Stimulated activated memory B cell treated with anti-CD40 and anti-IgM and Interleukin-4, amounts not matched to agents 10 μg/mL and 1 μg/mL and 100 μg/mL, for 72 hours (primary cell): Measurements from ENCODE around the gene PDE3A.

ENCODE experiments used
- ATAC-seq: fragments of 150-1000 bp; cut with Tn5 transposase; 2 replicates; pipeline ENCODE4 v1.10.0; 2021
- H3K27ac Mint-ChIP-seq: one replicate; pipeline ENCODE4 v1.8.0; 2022; ENCODE audit warnings: mild to moderate bottlenecking, mixed read lengths
- H3K27me3 Mint-ChIP-seq: one replicate; pipeline ENCODE4 v1.8.0; 2022; ENCODE audit warnings: mixed read lengths
- H3K36me3 Mint-ChIP-seq: one replicate; pipeline ENCODE4 v1.8.0; 2022; ENCODE audit warnings: mixed read lengths
- H3K4me1 Mint-ChIP-seq: one replicate; pipeline ENCODE4 v1.8.0; 2022; ENCODE audit warnings: mixed read lengths
- H3K4me3 Mint-ChIP-seq: one replicate; pipeline ENCODE4 v1.8.0; 2022; ENCODE audit warnings: mild to moderate bottlenecking, moderate library complexity, mixed read lengths
- H3K9me3 Mint-ChIP-seq: one replicate; pipeline ENCODE4 v1.8.0; 2022; ENCODE audit warnings: mixed read lengths

Gene PDE3A

DNA sequence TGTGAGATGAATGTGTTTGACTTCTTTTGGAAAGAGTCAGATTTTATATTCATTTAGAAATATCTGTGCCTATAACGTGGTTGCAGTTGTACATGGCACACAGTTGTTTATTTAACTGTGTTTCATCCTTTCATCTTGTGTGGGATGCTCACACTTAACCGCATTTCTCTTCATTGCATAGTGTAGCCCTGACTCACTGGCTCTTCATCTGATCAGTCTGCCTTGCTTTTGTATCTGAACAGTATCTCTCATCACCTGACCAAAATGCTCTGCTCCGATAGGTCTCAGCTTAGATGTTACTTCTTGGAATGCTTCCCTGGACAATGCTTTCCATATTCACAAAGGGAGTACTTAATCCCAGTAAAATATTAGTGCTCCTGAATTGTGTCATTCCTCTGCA is 83.4 kb downstream of the PDE3A start:
- Mint-ChIP-seq H3K4me3 (no peak overlapping the region), H3K27ac (no peak overlapping the region), H3K4me1 (no peaks in the 10 kb centered on the region), H3K9me3 (peaks cover 3% of the 10 kb centered on the region), H3K27me3 (no peaks in the 10 kb centered on the region), H3K36me3 (no peaks in the 10 kb centered on the region)
- no peak for ATAC-seq

DNA sequence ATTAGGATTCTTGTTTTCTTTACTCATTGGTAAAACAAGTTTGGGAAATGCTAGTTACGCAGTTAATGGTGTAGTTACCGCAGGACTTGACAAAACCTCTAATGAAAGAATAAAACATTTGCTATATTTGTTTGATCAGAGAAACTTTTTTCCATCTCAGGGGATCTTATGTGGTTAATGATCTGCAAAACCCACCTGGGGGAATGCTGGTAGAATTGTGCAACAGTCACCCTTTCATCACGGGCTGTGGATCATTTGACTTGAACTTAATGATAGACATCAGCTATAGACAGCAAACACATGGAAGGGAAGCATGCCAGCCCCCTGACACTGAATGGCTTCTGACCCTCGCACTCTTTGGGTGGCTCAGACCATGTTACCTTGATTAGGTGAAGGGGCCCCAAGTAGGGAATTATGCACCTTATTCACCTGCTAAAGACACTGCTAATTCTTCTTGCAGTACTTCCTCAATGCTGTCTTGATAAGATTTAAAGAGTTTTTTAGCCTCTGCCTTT is 84.2 kb downstream of the PDE3A start:
- Mint-ChIP-seq H3K36me3 (no peaks in the 10 kb centered on the region), H3K4me1 (no peaks in the 10 kb centered on the region), H3K4me3 (no peak overlapping the region), H3K27ac (no peak overlapping the region), H3K9me3 (peaks cover 3% of the 10 kb centered on the region), H3K27me3 (no peaks in the 10 kb centered on the region)
- no peak for ATAC-seq

DNA sequence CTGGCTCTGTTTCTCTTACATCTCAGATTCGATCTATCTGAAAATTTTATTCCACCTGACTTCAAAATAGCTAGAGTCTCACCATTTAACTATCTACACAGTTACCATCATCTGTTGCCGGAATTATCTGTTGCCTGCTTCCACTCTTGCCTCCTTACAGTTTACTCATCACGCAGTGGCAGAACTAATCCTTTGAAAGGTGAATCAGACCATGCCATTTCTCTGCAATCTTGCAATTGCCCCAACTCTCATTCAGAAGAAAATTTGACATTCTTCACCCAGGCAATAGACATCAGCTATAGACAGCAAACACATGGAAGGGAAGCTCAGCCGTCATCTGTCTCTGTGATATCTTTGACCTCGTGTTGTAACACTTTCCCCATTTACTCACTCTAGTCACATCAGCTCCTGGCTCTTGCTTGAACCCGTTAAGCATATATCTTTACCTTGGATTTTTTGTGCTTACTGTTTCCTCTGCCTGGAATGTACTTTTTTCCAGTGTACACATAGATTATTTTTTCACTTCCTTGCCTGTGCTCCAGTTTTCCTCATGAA is 85.5 kb downstream of the PDE3A start:
- H3K4me3 Mint-ChIP-seq: no peak overlapping the region
- ATAC-seq: no peak
- no peaks in the 10 kb centered on the region for H3K4me1 Mint-ChIP-seq
- no peaks in the 10 kb centered on the region for H3K9me3 Mint-ChIP-seq
- no peaks in the 10 kb centered on the region for H3K36me3 Mint-ChIP-seq
- no peaks in the 10 kb centered on the region for H3K27me3 Mint-ChIP-seq
- no peak overlapping the region for H3K27ac Mint-ChIP-seq

DNA sequence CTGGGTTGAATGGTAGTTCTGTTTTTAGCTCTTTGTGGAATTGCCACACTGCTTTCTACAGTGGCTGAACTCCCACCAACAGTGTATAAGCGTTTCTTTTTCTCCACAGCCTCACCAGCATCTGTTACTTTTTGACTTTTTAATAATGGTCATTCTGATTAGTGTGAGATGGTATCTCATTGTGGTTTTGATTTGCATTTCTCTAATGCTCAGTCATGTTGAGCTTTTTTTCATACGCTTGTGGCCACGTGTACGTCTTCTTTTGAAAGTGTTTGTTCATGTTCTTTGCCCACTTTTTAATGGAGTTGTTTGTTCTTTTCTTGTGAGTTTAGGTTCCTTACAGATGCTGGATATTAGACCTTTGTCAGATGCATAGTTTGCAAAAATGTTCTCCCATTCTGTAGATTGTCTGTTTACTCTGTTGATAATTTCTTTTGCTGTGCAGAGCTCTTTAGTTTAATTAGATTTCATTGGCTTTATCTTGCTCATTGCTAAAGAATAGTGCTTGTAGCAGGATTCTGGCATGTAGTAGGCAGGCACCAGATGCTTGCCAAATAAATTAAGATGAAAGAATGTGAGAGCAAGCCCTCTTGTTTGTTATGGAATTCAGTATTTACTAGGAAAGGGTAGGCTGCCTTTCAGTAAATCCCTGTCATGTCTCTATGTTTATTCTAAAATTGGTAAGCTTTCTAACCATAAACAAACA is 86.8 kb downstream of the PDE3A start:
- Mint-ChIP-seq H3K36me3 (no peaks in the 10 kb centered on the region), H3K4me1 (no peaks in the 10 kb centered on the region), H3K27ac (no peak overlapping the region), H3K4me3 (no peak overlapping the region), H3K9me3 (no peaks in the 10 kb centered on the region), H3K27me3 (no peaks in the 10 kb centered on the region)
- ATAC-seq: no peak

DNA sequence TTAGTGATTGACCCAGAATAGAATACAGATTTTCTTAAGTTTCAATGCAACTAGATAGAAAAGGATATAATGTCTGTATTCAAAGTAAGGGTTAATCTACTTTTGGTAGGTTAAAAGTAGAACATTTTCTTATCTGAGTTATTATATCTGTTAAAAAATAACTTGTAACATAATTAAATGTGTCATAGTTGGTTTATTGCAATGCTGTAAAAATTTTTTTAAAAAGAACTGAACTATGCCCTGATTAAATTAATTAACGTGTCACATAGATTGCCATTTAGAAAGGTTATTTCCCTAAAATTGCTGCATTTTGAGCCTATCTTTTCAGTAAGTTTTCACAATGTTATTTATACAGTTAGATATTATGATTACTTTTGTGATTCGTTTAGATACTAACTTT is 89.2 kb downstream of the PDE3A start:
- no peak overlapping the region for H3K27ac Mint-ChIP-seq
- no peaks in the 10 kb centered on the region for H3K27me3 Mint-ChIP-seq
- H3K9me3 Mint-ChIP-seq: no peaks in the 10 kb centered on the region
- H3K4me3 Mint-ChIP-seq: no peak overlapping the region
- no peaks in the 10 kb centered on the region for H3K36me3 Mint-ChIP-seq
- ATAC-seq: no peak
- H3K4me1 Mint-ChIP-seq: no peaks in the 10 kb centered on the region

DNA sequence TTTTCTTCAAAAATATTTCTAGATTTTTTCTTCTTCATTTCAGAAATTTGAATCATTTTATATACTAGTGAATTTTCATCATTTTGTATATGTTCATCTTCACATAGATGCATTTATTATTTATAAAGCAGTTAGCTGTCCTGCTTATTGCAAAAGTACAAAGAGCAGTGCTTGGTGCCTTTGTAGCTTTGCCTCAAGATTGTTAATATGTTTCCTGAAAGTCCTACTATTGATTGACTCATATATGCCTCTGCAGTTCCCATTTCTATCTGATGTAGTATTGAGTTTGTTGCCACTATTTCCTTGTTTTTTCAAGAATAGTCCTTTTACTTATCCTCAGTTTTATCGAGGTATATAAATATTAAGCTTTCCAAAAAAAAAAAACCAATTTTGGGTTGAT is 89.7 kb downstream of the PDE3A start:
- H3K4me3 Mint-ChIP-seq: no peak overlapping the region
- H3K27me3 Mint-ChIP-seq: no peaks in the 10 kb centered on the region
- H3K36me3 Mint-ChIP-seq: no peaks in the 10 kb centered on the region
- H3K27ac Mint-ChIP-seq: no peak overlapping the region
- no peaks in the 10 kb centered on the region for H3K9me3 Mint-ChIP-seq
- no peak for ATAC-seq
- no peaks in the 10 kb centered on the region for H3K4me1 Mint-ChIP-seq

DNA sequence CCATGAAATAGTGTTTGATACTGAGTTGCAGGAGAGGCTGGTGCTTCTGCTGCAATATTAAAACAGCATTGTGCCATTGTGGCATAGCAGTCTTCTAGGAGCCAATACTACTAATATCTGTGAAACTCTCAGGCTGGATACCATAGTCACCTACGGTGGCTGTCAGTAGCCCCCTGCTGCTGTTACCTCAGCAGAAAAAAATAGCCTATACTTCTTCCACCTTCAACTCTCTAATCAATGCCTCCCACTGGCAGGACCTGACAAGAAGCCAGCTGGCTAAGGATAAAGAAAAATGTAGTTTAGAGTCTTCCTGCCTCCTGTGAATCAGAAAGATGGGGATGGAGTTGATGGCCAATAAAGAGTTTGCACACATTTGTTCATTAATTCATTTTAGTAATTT is 91.6 kb downstream of the PDE3A start:
- no peaks in the 10 kb centered on the region for H3K4me1 Mint-ChIP-seq
- ATAC-seq: no peak
- no peak overlapping the region for H3K27ac Mint-ChIP-seq
- H3K4me3 Mint-ChIP-seq: no peak overlapping the region
- no peaks in the 10 kb centered on the region for H3K36me3 Mint-ChIP-seq
- H3K9me3 Mint-ChIP-seq: no peaks in the 10 kb centered on the region
- no peaks in the 10 kb centered on the region for H3K27me3 Mint-ChIP-seq

DNA sequence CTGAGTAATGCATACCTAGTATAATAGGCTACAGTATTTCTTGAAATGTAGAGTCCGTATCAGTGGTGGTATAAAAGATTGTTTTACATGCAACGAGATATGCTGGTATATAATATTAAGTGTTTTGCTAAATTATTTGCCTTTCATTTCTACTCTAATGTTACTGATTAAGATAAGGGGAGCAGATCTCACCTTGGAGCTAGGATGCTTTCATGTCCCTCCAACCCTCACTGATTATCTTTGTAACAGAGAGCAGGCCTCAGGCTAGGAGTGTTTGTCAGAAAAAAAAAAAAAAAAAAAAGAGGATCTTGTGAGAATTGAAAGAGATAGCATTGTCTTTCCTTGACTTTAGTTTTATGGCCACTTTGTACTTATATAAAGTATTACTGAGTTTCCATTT is 92.6 kb downstream of the PDE3A start:
- H3K27ac Mint-ChIP-seq: no peak overlapping the region
- H3K4me3 Mint-ChIP-seq: no peak overlapping the region
- H3K36me3 Mint-ChIP-seq: no peaks in the 10 kb centered on the region
- no peak for ATAC-seq
- no peaks in the 10 kb centered on the region for H3K27me3 Mint-ChIP-seq
- H3K9me3 Mint-ChIP-seq: no peaks in the 10 kb centered on the region
- H3K4me1 Mint-ChIP-seq: no peaks in the 10 kb centered on the region

DNA sequence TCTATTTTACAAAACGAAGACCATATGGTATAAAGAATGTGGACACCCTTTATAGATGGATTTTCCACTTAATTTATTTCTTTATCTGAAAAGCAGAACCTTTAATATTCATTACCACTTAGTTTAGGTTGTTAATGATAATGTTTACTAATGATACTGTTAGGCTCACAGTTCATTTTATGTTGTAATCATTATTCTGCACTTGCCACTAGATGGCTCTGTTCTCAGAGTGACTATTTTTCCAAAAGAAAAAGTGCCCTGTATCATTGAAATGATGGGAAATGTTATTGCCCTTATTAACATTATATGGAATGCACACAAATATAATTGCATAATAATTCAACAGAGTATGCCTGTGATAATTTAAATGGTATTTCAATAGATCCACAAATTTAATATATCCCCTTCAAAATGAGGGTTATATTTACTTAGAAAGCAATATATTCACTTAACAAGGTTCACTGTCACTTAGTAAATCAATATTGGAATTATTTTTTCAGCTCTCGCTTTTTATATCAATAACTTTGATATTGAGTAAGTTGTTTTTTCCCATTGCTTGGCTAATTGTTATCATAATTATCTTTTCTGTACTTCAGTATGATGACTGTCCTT is 95.7 kb downstream of the PDE3A start:
- Mint-ChIP-seq H3K36me3 (no peaks in the 10 kb centered on the region), H3K4me3 (no peak overlapping the region), H3K27me3 (no peaks in the 10 kb centered on the region), H3K27ac (no peak overlapping the region), H3K4me1 (no peaks in the 10 kb centered on the region), H3K9me3 (no peaks in the 10 kb centered on the region)
- no peak for ATAC-seq

DNA sequence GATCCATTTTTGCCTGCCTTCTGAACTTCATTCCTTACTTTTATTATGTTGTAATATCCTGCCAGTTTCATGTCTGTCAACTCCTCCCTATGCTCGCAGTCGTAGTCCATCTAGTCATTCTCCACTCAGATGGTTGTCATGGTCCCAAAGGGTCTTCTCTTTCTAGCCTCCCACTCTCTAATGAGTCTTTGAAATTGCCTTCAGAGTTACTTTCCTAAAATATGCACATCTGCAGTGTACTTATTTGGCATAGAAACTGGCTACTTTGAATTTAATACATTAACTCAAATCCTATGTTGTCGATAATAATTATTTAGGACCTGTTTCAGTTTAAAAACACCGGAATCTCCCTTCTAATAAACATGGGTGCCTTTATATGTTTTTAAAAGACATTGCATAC is 101.0 kb downstream of the PDE3A start:
- ATAC-seq: no peak
- Mint-ChIP-seq H3K9me3 (no peaks in the 10 kb centered on the region), H3K27ac (no peak overlapping the region), H3K27me3 (no peaks in the 10 kb centered on the region), H3K4me1 (no peaks in the 10 kb centered on the region), H3K4me3 (no peak overlapping the region), H3K36me3 (no peaks in the 10 kb centered on the region)

DNA sequence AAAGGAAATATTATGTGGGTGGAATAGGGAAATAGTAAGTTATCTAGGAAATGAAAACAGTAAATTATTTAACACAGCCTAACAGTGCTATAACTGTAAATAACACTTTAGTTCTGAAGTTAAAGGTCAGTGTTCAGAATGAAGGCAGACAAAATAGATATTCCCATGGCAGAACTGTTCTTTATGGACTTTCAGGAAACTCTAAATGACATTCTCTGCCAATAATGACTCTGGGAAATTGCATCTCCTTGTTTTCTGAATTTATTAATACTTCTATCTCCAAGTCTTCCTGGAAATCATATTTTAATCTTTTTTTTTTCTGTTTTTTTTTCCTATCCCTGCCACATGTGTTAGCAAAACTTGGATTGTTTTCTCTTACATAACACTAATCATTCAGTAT is 101.4 kb downstream of the PDE3A start:
- H3K27me3 Mint-ChIP-seq: no peaks in the 10 kb centered on the region
- no peaks in the 10 kb centered on the region for H3K4me1 Mint-ChIP-seq
- no peaks in the 10 kb centered on the region for H3K36me3 Mint-ChIP-seq
- no peaks in the 10 kb centered on the region for H3K9me3 Mint-ChIP-seq
- no peak overlapping the region for H3K27ac Mint-ChIP-seq
- no peak overlapping the region for H3K4me3 Mint-ChIP-seq
- ATAC-seq: no peak

DNA sequence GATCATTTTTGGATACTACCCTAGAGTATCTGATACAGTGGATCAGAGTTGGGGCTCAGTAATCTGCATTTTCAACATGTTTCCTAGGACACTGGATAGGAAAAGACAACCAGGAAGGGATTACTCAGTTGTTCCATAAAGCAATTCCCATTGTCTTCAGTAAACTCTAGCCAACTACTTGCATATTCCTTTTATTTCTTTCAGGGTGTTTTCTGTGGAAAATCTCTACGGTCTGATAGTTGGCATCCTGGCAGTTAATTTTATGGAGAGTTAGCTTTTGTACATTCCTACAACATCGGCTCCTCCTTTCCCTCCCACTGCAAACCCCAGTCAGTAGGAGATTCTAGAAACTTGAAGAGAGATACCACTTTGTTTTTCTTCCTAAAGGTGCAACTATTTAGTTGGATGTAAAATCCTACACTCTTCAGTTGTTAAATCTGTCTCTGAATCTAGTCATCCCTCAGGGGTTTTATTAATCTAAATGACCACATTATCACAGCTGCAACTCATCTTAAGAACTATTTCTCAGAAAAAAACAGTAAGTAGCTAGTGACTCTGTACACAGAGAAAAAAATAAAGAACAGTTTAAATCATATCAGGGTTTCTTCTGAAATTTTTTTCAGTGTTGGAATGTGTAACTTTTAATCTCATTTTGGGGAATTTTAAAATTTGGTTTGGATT is 103.9 kb downstream of the PDE3A start:
- Mint-ChIP-seq H3K27me3 (no peaks in the 10 kb centered on the region), H3K36me3 (no peaks in the 10 kb centered on the region), H3K4me1 (no peaks in the 10 kb centered on the region)

DNA sequence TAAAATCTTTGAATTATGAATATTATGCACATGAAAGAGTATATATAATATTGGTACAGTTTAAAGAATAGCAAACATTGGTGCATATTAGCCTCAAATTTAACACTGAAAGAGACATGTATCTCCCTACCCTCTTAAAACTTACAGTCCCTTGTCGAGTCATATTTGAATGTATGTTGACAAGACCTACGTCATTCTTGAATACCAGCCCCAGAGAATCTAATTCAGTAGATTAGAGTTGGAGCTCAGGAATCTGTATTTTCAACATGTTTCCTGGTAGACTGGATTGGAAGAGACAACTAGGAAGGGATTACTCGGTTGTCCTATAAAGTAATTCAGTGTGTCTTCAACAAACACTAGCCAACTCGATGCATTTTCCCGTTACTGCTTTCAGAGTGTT is 104.8 kb downstream of the PDE3A start:
- Mint-ChIP-seq H3K9me3 (no peaks in the 10 kb centered on the region), H3K4me3 (no peak overlapping the region), H3K27ac (no peak overlapping the region), H3K4me1 (no peaks in the 10 kb centered on the region), H3K36me3 (no peaks in the 10 kb centered on the region), H3K27me3 (no peaks in the 10 kb centered on the region)
- no peak for ATAC-seq

More for the DNA sequence above, 103.9 kb downstream of the PDE3A start:
- Mint-ChIP-seq H3K9me3 (no peaks in the 10 kb centered on the region), H3K27ac (no peak overlapping the region), H3K4me3 (no peak overlapping the region)
- ATAC-seq: no peak

DNA sequence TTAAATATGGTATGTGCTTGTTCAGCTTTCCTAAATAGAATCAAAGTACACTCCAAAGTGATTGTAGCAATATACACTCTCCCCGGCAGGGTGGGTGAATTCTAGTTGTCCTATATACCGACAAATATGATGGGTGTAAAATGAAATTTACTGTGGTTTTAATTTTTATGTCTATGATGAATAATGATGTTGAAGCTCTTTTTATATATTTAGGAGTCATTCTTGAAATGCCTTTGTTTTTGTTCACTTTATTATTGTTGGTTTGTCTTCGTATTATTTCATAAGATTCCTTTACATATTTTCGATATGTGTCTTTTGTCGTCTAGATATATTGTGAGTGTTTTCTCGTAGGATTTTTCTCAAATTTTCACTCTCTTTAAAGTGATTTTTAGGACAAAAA is 105.7 kb downstream of the PDE3A start:
- no peak for ATAC-seq
- Mint-ChIP-seq H3K27ac (no peak overlapping the region), H3K9me3 (no peaks in the 10 kb centered on the region), H3K36me3 (no peaks in the 10 kb centered on the region), H3K27me3 (no peaks in the 10 kb centered on the region), H3K4me1 (no peaks in the 10 kb centered on the region), H3K4me3 (no peak overlapping the region)

DNA sequence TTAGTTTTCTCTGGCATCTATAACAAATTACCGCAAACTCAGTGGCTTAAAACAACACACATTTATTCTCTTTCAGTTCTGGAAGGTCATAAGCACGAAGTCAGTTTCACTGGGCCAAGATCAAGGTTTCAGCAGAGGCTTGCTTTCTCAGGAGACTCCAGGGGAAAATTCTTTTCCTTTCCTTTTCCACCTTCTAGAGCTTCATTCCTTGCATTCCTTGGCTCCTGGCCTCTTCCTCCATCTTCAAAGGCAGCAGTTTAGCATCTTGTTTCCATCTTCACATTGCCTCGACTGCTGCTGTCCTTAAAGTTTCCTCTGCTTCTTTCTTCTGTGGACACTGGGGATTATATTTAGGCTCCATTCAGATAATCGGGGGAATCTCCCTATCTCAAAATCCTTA is 106.1 kb downstream of the PDE3A start:
- no peak for ATAC-seq

DNA sequence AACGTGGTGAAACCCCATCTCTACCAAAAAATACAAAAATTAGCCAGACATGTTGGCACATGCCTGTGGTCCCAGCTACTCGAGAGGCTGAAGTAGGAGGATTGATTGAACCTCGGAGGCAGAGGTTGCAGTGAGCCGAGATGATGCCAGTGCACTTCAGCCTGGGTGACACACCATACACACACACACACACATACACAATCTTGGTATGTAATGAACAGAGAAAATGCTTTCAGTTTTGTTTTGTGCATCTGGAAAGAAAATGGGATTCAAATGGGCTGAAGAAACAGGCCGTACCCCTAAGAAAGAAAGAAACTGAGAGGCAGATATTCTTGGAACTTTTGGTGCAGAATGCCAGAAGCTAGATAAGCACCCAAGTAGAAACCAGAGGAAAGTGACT is 107.2 kb downstream of the PDE3A start:
- Mint-ChIP-seq H3K4me3 (no peak overlapping the region), H3K9me3 (no peaks in the 10 kb centered on the region), H3K4me1 (no peaks in the 10 kb centered on the region), H3K36me3 (no peaks in the 10 kb centered on the region), H3K27ac (no peak overlapping the region), H3K27me3 (no peaks in the 10 kb centered on the region)
- no peak for ATAC-seq

More for the DNA sequence above, 106.1 kb downstream of the PDE3A start:
- Mint-ChIP-seq H3K4me3 (no peak overlapping the region), H3K27ac (no peak overlapping the region), H3K4me1 (no peaks in the 10 kb centered on the region), H3K27me3 (no peaks in the 10 kb centered on the region), H3K9me3 (no peaks in the 10 kb centered on the region), H3K36me3 (no peaks in the 10 kb centered on the region)
